SU-DHL-6 (cell line): ENCODE data around the gene FAM3C.

Experiments used
- H2AFZ ChIP-seq: fragments of 200-600 bp; sonication (generic); 2 replicates; pipeline ENCODE4 v1.6.1; 2014; ENCODE audit warnings: low read depth, mild to moderate bottlenecking, moderate library complexity, mixed read lengths, antibody characterized with exemption, low read length; ENCODE audit not compliant: severe bottlenecking
- H3F3A ChIP-seq: fragments of 200-600 bp; shearing (Covaris generic); 2 replicates; pipeline ENCODE4 v1.6.0; 2016; ENCODE audit warnings: antibody characterized with exemption, mild to moderate bottlenecking; ENCODE audit not compliant: insufficient read depth
- H3K27ac ChIP-seq: fragments of 200-600 bp; sonication (generic); 2 replicates; pipeline ENCODE4 v1.5.1; 2016; ENCODE audit warnings: low read depth, mild to moderate bottlenecking, low read length, moderate library complexity, mixed read lengths
- H3K27me3 ChIP-seq: fragments of 200-600 bp; sonication (generic), shearing (Covaris generic); 2 replicates; pipeline ENCODE4 v1.6.0; 2014; ENCODE audit warnings: mild to moderate bottlenecking, low read length
- H3K36me3 ChIP-seq: fragments of 200-600 bp; sonication (generic); 2 replicates; pipeline ENCODE4 v1.6.1; 2014; ENCODE audit warnings: mild to moderate bottlenecking, low read length, mixed read lengths
- H3K4me2 ChIP-seq: fragments of 300-600, 200-600 bp; shearing (Covaris generic), sonication (generic); 2 replicates; pipeline ENCODE4 v1.6.0; 2014; ENCODE audit warnings: low read length, low read depth, mild to moderate bottlenecking; ENCODE audit not compliant: poor library complexity, severe bottlenecking
- H3K4me3 ChIP-seq: fragments of 200-600 bp; sonication (generic); 2 replicates; pipeline ENCODE4 v1.5.1; 2014; ENCODE audit warnings: antibody characterized with exemption, low read length, mild to moderate bottlenecking, mixed read lengths; ENCODE audit not compliant: insufficient read depth, poor library complexity, severe bottlenecking
- H3K79me2 ChIP-seq: fragments of 200-600 bp; sonication (generic); 2 replicates; pipeline ENCODE4 v1.6.1; 2014; ENCODE audit warnings: mild to moderate bottlenecking, low read length, moderate library complexity; ENCODE audit not compliant: insufficient read depth
- H3K9ac ChIP-seq: fragments of 200-600 bp; sonication (generic); 2 replicates; pipeline ENCODE4 v1.7.0; 2014; ENCODE audit warnings: mild to moderate bottlenecking, low read length
- H3K9me2 ChIP-seq: fragments of 200-600 bp; sonication (generic); replicated peaks from 2 replicates; pipeline ENCODE4 v1.6.1; 2014; ENCODE audit warnings: low read length; ENCODE audit not compliant: insufficient read depth
- H3K9me3 ChIP-seq: fragments of 200-600 bp; sonication (generic); 2 replicates; pipeline ENCODE4 v1.6.1; 2014; ENCODE audit warnings: low read length, mixed read lengths; ENCODE audit not compliant: insufficient read depth
- H4K20me1 ChIP-seq: fragments of 200-600 bp; sonication (generic); 2 replicates; pipeline ENCODE4 v1.6.1; 2014; ENCODE audit warnings: low read depth, mild to moderate bottlenecking, antibody characterized with exemption, low read length, moderate library complexity, mixed read lengths
- EZH2phosphoT487 ChIP-seq: fragments of 200-600 bp; sonication (generic), shearing (Covaris generic); conservative IDR thresholded peaks from 2 replicates; pipeline ENCODE4 v1.6.1; 2018; ENCODE audit warnings: mild to moderate bottlenecking, antibody characterized with exemption, low read length, moderate library complexity, mixed read lengths
- TF ChIP-seq, protein P1 (sequence below): fragments of 200-600 bp; sonication (generic); IDR thresholded peaks from one replicate; pipeline ENCODE4 v1.5.1; 2017; ENCODE audit warnings: antibody characterized with exemption, mild to moderate bottlenecking, low read length, moderate library complexity; ENCODE audit not compliant: insufficient read depth, poor library complexity, severe bottlenecking

FAM3C gene

DNA sequence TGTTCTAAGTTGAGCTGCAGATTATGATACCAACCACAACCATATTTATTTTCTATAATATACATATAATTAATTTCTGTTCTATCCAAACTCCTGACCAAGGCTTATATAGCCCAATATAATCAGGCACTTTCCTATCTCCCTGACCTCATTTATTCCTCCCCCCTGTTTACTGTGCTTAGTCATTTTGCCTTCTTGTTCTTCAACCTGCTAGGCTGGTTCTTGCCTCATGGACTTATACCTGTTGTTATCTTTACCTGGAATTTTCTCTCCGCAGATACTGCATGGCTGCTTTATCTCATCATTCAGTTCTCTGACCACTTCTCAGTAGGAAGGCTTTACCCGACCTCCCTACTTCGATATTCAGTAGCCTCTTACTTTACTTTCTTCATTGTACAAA, 24.9 kb upstream of the FAM3C start:
- no peaks in the 10 kb centered on the region for H4K20me1 ChIP-seq
- H3K4me2 ChIP-seq, result no peak overlapping the region
- TF ChIP-seq EZH2phosphoT487, result no peak
- TF ChIP-seq, protein P1, sequence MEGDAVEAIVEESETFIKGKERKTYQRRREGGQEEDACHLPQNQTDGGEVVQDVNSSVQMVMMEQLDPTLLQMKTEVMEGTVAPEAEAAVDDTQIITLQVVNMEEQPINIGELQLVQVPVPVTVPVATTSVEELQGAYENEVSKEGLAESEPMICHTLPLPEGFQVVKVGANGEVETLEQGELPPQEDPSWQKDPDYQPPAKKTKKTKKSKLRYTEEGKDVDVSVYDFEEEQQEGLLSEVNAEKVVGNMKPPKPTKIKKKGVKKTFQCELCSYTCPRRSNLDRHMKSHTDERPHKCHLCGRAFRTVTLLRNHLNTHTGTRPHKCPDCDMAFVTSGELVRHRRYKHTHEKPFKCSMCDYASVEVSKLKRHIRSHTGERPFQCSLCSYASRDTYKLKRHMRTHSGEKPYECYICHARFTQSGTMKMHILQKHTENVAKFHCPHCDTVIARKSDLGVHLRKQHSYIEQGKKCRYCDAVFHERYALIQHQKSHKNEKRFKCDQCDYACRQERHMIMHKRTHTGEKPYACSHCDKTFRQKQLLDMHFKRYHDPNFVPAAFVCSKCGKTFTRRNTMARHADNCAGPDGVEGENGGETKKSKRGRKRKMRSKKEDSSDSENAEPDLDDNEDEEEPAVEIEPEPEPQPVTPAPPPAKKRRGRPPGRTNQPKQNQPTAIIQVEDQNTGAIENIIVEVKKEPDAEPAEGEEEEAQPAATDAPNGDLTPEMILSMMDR, result no peak
- H2AFZ ChIP-seq, result no peak overlapping the region
- no peaks in the 10 kb centered on the region for H3K9me3 ChIP-seq
- H3K9me2 ChIP-seq, result no peaks in the 10 kb centered on the region
- no peaks in the 10 kb centered on the region for H3K79me2 ChIP-seq
- H3K9ac ChIP-seq, result no peak overlapping the region
- no peaks in the 10 kb centered on the region for H3F3A ChIP-seq
- no peaks in the 10 kb centered on the region; the same call in 1 of the 2 replicates for H3K27me3 ChIP-seq
- H3K36me3 ChIP-seq, result no peaks in the 10 kb centered on the region
- no peak overlapping the region for H3K4me3 ChIP-seq
- no peak overlapping the region for H3K27ac ChIP-seq

DNA sequence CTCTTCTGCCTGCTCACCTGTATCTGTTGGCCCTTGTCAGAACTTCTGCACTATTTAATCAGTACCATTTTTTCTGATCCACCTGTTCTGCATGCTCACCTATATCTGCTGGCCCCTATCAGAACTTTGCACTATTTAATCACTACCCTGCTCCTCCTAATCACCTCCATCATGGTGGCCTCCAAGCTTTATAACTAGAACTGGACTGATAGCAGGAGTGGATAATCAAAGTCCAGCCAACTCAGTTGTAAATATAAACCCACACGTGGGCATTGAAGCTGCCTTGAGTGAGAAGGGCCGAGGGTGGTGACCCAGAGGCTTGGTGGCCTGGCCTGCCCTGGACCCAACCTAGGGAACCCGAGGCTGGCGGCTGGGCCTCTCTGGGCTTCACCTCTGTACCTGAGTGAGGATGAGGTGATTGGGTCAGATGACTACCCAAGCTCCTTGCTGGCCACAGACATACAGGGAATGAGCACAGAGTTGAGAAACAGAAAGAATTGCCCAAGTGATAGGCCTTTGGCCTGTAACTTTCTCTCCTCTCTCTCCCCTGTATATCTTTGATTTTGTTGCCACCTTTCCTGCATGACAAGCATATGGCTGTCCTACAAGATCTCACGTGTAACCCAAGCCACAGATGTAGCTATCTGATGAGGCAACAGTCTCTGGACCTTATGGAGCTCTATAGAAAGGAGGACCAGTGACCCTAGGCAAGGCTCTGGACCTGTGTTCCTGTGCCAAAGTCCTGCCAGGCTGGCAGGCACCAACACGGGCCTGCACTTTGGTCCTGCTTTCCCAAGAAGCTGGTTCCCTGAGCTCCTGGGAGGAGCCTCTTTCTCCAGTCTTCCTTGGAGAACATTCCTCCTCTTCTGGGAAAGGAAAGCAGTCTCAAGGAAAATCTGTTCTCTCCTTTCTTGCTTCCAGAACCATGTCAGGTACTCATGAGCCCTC, 23.4 kb upstream of the FAM3C start:
- Histone ChIP-seq H3K9me2 (no peaks in the 10 kb centered on the region), H2AFZ (no peak overlapping the region), H3F3A (no peaks in the 10 kb centered on the region), H3K27me3 (no peaks in the 10 kb centered on the region; the same call in 1 of the 2 replicates), H3K4me3 (no peak overlapping the region), H3K79me2 (no peaks in the 10 kb centered on the region), H3K36me3 (no peaks in the 10 kb centered on the region), H4K20me1 (no peaks in the 10 kb centered on the region), H3K4me2 (no peak overlapping the region), H3K9me3 (no peaks in the 10 kb centered on the region), H3K9ac (no peak overlapping the region), H3K27ac (no peak overlapping the region)
- TF ChIP-seq EZH2phosphoT487, result no peak
- TF ChIP-seq, protein P1, result no peak

DNA sequence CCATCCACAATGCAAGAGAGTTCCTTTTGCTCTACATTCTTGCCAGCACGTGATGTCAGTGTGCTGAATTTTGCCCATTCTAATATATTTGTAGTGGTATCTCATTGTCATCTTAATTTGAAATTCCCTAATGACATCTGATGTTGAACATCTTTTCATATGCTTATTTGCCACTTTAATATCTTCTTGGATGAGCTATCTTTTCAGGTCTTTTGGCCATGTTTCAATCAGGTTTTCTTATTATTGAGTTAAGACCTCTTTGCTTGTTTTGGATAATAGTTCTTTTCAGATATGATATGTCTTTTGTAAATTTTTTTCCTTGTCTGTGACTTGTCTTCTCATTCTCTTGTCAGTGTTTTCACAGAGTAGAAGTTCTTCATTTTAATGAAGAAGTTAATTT, 20.4 kb upstream of the FAM3C start:
- no peak overlapping the region for H3K27ac ChIP-seq
- H3K79me2 ChIP-seq, result no peaks in the 10 kb centered on the region
- no peak overlapping the region for H3K4me2 ChIP-seq
- no peaks in the 10 kb centered on the region for H3K27me3 ChIP-seq
- no peaks in the 10 kb centered on the region for H4K20me1 ChIP-seq
- H3K36me3 ChIP-seq, result no peaks in the 10 kb centered on the region
- no peak overlapping the region for H3K9ac ChIP-seq
- H3K4me3 ChIP-seq, result no peak overlapping the region
- no peaks in the 10 kb centered on the region for H3K9me3 ChIP-seq
- TF ChIP-seq, protein P1, result no peak
- TF ChIP-seq EZH2phosphoT487, result no peak
- H3F3A ChIP-seq, result no peaks in the 10 kb centered on the region
- H2AFZ ChIP-seq, result no peak overlapping the region
- H3K9me2 ChIP-seq, result no peaks in the 10 kb centered on the region
